SK-N-MC (cell line): Measurements from ENCODE around the gene MOCOS.

Experiments used
- EZH2 ChIP-seq: fragments of 200-600 bp; sonication (generic); IDR thresholded peaks from one replicate; pipeline ENCODE4 v1.6.1; 2017; ENCODE audit warnings: antibody characterized with exemption
- POLR2AphosphoS5 ChIP-seq: IDR thresholded peaks from 2 replicates; pipeline ENCODE4 v1.6.1; 2012; ENCODE audit warnings: mild to moderate bottlenecking, low read depth, low read length, borderline replicate concordance

DNA sequence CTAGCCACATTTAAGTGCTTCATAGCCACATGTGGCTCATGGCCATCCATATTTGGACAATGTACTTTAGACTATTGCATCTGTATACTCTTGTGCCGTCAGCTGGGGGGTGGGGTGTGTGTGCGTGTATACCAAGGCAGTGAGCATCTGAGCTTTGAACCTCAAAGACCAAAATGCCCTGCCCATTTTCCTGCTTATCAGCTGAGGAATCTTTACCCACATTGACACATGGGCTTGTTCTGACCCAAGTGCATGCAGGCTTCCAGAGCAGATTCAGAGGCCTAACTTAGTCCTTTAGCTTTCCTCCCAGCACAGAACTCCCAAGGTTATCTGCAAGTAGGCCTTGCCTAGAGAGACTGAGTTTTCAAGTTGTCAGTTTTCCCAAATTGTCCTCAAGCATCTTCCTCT lies 11.1 kb upstream of the MOCOS start:
- no peak for TF ChIP-seq POLR2AphosphoS5
- no peak for TF ChIP-seq EZH2
